Peyer's patch (tissue), 4 donors: ENCODE results near the gene OR1J2.

ENCODE experiments used
- POLR2A ChIP-seq, 2 donors: fragments of 450-650 bp; IDR thresholded peaks; one replicate each; pipeline ENCODE4 v1.5.1; 2017; ENCODE audit warnings: antibody characterized with exemption in 2 of 2, mild to moderate bottlenecking in 2 of 2, moderate library complexity in 2 of 2
- TF ChIP-seq, protein P1 (sequence below), 6 experiments: fragments of 450-650 bp in 4 of 6; fragments of 200-600 bp in 2 of 6; sonication (generic) in 1 of 6; IDR thresholded peaks; one replicate each; pipeline ENCODE4 v1.5.1; 2017 to 2019; ENCODE audit warnings: antibody characterized with exemption in 6 of 6, mild to moderate bottlenecking in 3 of 6, moderate library complexity in 1 of 6

DNA sequence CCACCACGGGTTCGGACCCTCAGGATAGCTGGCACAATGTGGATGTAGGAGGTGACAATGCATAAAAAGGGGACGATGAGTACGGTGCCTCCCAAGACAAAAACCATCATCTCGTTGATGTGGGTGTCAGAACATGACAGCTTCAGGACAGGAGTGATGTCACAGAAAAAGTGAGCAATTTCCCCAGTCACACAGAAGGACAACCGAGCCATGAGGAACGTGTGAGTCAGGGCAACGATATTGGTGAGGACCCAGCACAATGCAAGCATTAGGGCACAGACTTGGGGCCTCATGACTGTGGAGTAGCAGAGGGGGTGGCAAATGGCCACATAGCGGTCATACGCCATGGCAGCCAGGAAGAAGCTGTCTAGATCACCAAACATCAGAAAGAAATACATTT, 16.0 kb downstream of the OR1J2 start:
- TF ChIP-seq, protein P1, sequence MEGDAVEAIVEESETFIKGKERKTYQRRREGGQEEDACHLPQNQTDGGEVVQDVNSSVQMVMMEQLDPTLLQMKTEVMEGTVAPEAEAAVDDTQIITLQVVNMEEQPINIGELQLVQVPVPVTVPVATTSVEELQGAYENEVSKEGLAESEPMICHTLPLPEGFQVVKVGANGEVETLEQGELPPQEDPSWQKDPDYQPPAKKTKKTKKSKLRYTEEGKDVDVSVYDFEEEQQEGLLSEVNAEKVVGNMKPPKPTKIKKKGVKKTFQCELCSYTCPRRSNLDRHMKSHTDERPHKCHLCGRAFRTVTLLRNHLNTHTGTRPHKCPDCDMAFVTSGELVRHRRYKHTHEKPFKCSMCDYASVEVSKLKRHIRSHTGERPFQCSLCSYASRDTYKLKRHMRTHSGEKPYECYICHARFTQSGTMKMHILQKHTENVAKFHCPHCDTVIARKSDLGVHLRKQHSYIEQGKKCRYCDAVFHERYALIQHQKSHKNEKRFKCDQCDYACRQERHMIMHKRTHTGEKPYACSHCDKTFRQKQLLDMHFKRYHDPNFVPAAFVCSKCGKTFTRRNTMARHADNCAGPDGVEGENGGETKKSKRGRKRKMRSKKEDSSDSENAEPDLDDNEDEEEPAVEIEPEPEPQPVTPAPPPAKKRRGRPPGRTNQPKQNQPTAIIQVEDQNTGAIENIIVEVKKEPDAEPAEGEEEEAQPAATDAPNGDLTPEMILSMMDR (IDR thresholded peaks at IDR 0.05): no peak
- TF ChIP-seq POLR2A (IDR thresholded peaks at IDR 0.05): no peak
